Prostate gland (tissue), 2 donors: ENCODE data around the gene UMODL1.

Source experiments
- CTCF ChIP-seq, 4 experiments: fragments of 200-600 bp in 2 of 4; fragments of 450-650 bp in 2 of 4; sonication (generic) in 2 of 4; IDR thresholded peaks; 1 replicate in 3 of 4; 2 replicates in 1 of 4; pipeline ENCODE4 v1.5.1; 2016 to 2019; ENCODE audit warnings: antibody characterized with exemption in 4 of 4, mild to moderate bottlenecking in 2 of 4, moderate library complexity in 2 of 4
- POLR2A ChIP-seq: fragments of 450-650 bp; IDR thresholded peaks from one replicate; pipeline ENCODE4 v1.6.1; 2016; ENCODE audit warnings: antibody characterized with exemption, mild to moderate bottlenecking

- no peak for TF ChIP-seq POLR2A
- TF ChIP-seq CTCF (IDR thresholded peaks at IDR 0.05) = no peak
Measured at GRCh38 chr21:42036313-42036712, 34.8 kb upstream of the UMODL1 start.
